AG09319 (cell line): ENCODE data around the gene TIAL1.
"Not testable (repeated sequence)": the region's sequence is repeated elsewhere in the genome, so short reads cannot be mapped to it uniquely, and the experiment has no call there.

ENCODE experiments used
- DNase-seq: peaks from one replicate; pipeline ENCODE4 v3.0.0-alpha.2; 2010; ENCODE audit warnings: low read depth; ENCODE audit errors: extremely low read depth
- CTCF ChIP-seq: IDR thresholded peaks from 2 replicates; pipeline ENCODE4 v1.5.1; 2011; ENCODE audit warnings: low read depth, mild to moderate bottlenecking, inconsistent platforms, low read length, moderate library complexity

TIAL1 gene

GRCh38 chr10:119621078-119621384 is 24.3 kb upstream of the TIAL1 start:
- no peak for TF ChIP-seq CTCF
- DNase-seq: no peak

GRCh38 chr10:119620241-119621077 is 23.7 kb upstream of the TIAL1 start:
- no peak for TF ChIP-seq CTCF
- no peak for DNase-seq

DNA sequence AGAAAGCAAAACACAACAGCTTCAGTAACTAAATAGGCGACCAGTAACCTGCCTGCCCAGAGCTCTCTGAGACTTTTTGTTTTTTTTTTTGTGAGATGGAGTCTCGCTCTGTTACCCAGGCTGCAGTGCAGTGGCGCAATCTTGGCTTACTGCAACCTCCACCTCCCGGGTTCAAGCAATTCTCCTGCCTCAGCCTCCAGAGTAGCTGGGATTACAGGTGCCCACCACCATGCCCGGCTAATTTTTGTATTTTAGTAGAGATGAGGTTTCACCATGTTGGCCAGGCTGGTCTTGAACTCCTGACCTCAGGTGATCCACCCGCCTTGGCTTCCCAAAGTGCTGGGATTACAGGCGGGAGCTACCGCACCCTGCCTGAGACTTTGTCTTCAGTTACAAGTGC is 23.0 kb upstream of the TIAL1 start:
- not testable (repeated sequence) for DNase-seq

DNA sequence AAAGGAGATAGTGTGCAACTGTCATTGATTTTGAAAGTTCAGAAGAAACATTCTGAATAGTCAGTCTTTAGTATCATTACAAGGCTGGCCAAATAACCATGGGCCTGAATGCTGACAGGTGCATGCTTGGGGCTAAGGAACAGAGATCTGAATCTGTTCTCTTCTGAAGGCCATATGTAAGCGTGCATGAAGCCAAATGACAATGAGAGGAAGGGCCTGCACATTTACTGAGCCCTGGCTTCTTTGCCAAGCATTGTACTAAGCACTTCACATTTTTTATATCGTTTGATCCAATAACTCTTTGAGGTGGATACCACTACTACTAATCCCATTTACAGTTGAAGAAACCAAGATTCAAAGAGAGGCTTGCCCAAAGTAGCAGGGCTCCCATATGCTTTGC is 22.5 kb upstream of the TIAL1 start:
- no peak for TF ChIP-seq CTCF

DNA sequence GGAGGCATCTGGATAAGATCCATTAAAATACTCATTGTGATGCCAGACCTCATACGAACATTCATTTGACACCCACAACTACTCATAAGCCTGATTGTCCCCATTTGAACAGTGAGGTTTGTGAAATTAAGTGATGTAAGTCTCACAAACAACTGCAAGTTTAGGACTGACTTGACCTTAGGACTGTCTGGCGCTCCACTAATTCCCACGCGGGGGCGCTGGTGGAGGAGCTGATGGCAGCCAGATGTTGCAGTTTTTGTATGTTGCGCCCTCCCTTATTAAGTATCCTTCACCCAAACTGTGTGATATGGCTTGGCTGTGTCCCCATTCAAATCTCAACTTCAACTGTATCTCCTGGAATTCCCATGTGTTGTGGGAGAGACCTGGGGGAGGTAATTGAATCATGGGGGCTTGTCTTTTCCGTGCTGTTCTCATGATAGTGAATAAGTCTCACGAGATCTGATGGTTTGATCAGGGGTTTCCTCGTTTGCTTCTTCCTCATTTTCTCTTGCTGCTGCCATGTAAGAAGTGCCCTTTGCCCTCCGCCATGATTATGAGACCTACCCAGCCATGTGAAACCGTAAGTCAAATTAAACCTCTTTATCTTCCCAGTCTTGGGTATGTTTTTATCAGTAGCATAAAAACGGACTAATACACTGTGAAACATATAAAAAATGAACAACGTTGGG is 20.3 kb upstream of the TIAL1 start:
- peak; percentile 42 for TF ChIP-seq CTCF
- no peak for DNase-seq

More for the DNA sequence above, 22.5 kb upstream of the TIAL1 start:
- no peak for DNase-seq

DNA sequence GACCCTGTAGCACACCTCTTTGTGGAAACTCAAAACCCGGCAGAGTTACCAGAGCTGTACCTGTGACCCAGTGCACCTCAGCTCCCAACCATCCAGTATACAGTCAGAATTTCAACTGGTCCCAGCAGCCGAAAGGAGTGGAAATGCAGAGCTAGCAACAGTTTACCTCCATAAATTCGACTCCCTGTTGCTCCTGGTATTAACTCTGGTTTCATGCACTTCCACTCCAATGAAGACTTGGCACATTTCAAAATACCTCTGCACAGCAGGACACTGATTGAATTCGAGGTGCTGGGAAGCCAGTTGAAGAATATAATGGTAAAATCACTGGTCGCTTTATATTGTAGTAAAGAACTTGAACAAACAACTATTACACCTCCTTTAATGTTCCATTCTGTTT is 17.9 kb upstream of the TIAL1 start:
- DNase-seq: no peak
- TF ChIP-seq CTCF: no peak

DNA sequence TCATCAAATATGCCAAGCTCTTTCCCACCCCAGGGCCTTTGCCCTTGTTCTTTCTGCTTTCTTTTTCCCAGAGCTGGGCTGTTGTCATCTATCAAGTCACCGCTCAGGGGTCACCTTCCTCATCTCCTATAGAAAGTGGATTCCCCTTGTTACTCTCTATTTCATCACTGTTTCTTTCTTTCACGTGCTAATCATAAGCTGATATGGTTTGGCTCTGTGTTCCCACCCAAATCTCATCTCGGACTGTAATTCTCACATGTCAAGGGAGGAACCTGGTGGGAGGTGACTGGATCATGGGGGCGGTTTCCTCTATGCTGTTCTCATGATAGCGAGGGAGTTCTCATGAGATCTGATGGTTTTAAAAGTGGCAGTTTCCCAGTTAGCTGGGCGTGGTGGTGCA is 17.0 kb upstream of the TIAL1 start:
- no peak for TF ChIP-seq CTCF

More for the DNA sequence above, 17.0 kb upstream of the TIAL1 start:
- no peak for DNase-seq
